GM12878 (cell line): Measurements from ENCODE around the gene HK1. TPM values are rescaled to one million over a fixed set of nuclear protein-coding genes. Genes with fewer than 3 reads are reported as not detected.

Experiments used
- ATAC-seq: fragments of 200-7000 bp; cut with Tn5 transposase; 3 replicates; pipeline ENCODE4 v1.9.1; 2020; ENCODE audit warnings: mild to moderate bottlenecking, moderate library complexity
- BruUV-seq: library from RNA; stranded (reverse); fragments of 400-500 nt; replicated peaks from 2 replicates; lab custom pipeline; 2021; lab: Mats Ljungman, UMichigan
- CTCF ChIA-PET: fragments of 300-600 bp; sonication (Branson Sonifier 250); formaldehyde crosslinking; extraction: SDS; loops from one replicate; lab custom pipeline; 2021; ENCODE audit warnings: inconsistent platforms; lab: Yijun Ruan, JAX
- POLR2A ChIA-PET: fragments of 350-600 bp; formaldehyde crosslinking; extraction: SDS; loops from one replicate; lab custom pipeline; 2021; ENCODE audit warnings: inconsistent platforms; lab: Charles Lee
- RAD21 ChIA-PET: fragments of 300-600 bp; sonication (Branson Sonifier 250); formaldehyde crosslinking; loops from one replicate; lab custom pipeline; 2023; ENCODE audit warnings: antibody characterized with exemption; ENCODE audit not compliant: unreplicated experiment; lab: Charles Lee
- SMC1A ChIA-PET: fragments of 300-600 bp; sonication (Branson Sonifier 250); formaldehyde crosslinking; loops from one replicate; lab custom pipeline; 2023; ENCODE audit not compliant: unreplicated experiment, uncharacterized antibody; lab: Charles Lee
- DNase-seq: peaks from one replicate; pipeline ENCODE4 v3.0.0-alpha.2; 2011; ENCODE audit warnings: low read depth, low spot score
- FAIRE-seq: peaks from 3 replicates; lab custom pipeline; 2011; peaks lifted over from hg19 to GRCh38; lab: Jason Lieb, UNC
- H2AFZ ChIP-seq: 2 replicates; pipeline ENCODE4 v1.6.0; 2011; ENCODE audit warnings: low read depth, low read length, control low read depth; ENCODE audit not compliant: control insufficient read depth
- H3K27ac ChIP-seq: 2 replicates; pipeline ENCODE4 v1.5.1; 2011; ENCODE audit warnings: control low read depth; ENCODE audit not compliant: control insufficient read depth, insufficient read depth
- H3K27me3 ChIP-seq, 2 experiments: replicated peaks in 1 of 2; 2 replicates each; pipeline versions ENCODE4 v1.6.0 to v1.6.1; 2011; ENCODE audit warnings: low read length in 1 of 2; ENCODE audit not compliant: control insufficient read depth in 2 of 2, insufficient read depth in 2 of 2
- H3K36me3 ChIP-seq, 2 experiments: 2 replicates each; pipeline ENCODE4 v1.5.1; 2011; ENCODE audit warnings: low read length in 1 of 2; ENCODE audit not compliant: control insufficient read depth in 2 of 2, insufficient read depth in 2 of 2
- H3K4me1 ChIP-seq: 2 replicates; pipeline ENCODE4 v1.6.1; 2011; ENCODE audit warnings: mild to moderate bottlenecking, low read length, moderate library complexity, mixed read lengths; ENCODE audit not compliant: control insufficient read depth, insufficient read depth
- H3K4me2 ChIP-seq: 2 replicates; pipeline ENCODE4 v1.6.0; 2011; ENCODE audit warnings: control low read depth; ENCODE audit not compliant: control insufficient read depth, insufficient read depth
- H3K4me3 ChIP-seq: fragments of 200-600 bp; sonication (generic); 2 replicates; pipeline ENCODE4 v1.5.1; 2016
- H3K79me2 ChIP-seq: 2 replicates; pipeline ENCODE4 v1.6.0; 2011; ENCODE audit warnings: low read length; ENCODE audit not compliant: control insufficient read depth, insufficient read depth
- H3K9ac ChIP-seq: 2 replicates; pipeline ENCODE4 v1.8.0; 2011; ENCODE audit warnings: low read length, control low read depth, mixed read lengths; ENCODE audit not compliant: control insufficient read depth, insufficient read depth
- H3K9me3 ChIP-seq: replicated peaks from 3 replicates; pipeline ENCODE4 v1.5.1; 2011; ENCODE audit warnings: mild to moderate bottlenecking, low read length; ENCODE audit not compliant: control insufficient read depth, insufficient read depth
- H4K20me1 ChIP-seq: 2 replicates; pipeline ENCODE4 v1.6.0; 2011; ENCODE audit not compliant: control insufficient read depth, insufficient read depth
- CHD1 ChIP-seq: IDR thresholded peaks from 2 replicates; pipeline ENCODE4 v1.6.1; 2012; ENCODE audit warnings: low read depth, low read length, improper control_type of control experiment
- ESRRA ChIP-seq: IDR thresholded peaks from 2 replicates; pipeline ENCODE4 v1.6.1; 2012; ENCODE audit warnings: mild to moderate bottlenecking, low read length, improper control_type of control experiment
- POLR2AphosphoS2 ChIP-seq: IDR thresholded peaks from 2 replicates; pipeline ENCODE4 v1.6.1; 2011; ENCODE audit warnings: low read depth, mild to moderate bottlenecking, low read length, improper control_type of control experiment, moderate library complexity
- SMARCA5 ChIP-seq: fragments of 450-650 bp; IDR thresholded peaks from 2 replicates; pipeline ENCODE4 v1.6.1; 2017; ENCODE audit warnings: mild to moderate bottlenecking
- SMC3 ChIP-seq: IDR thresholded peaks from 2 replicates; pipeline ENCODE4 v1.6.1; 2011; ENCODE audit warnings: low read length, improper control_type of control experiment, borderline replicate concordance
- TBL1XR1 ChIP-seq: IDR thresholded peaks from 2 replicates; pipeline ENCODE4 v1.6.1; 2012; ENCODE audit warnings: low read depth, low read length, improper control_type of control experiment
- ZNF274 ChIP-seq: IDR thresholded peaks from one replicate; pipeline ENCODE4 v1.8.0; 2011; ENCODE audit not compliant: insufficient read length, insufficient read depth
- WGBS: methylation state at CpG from one replicate; pipeline ENCODE4 v1.1.6; 2016; ENCODE audit warnings: low lambda C conversion rate; ENCODE audit not compliant: insufficient replicate concordance, insufficient coverage; ENCODE audit errors: missing lambda C conversion rate; 5-methylcytosine and 5-hydroxymethylcytosine counted together
- in situ Hi-C: fragments of 300-500 bp; cut with MboI; formaldehyde crosslinking; loops from 9 replicates; pipeline ENCODE4 v1.14.3; 2018; ENCODE audit warnings: mixed read lengths
- intact Hi-C: fragments of 100-400 bp; cut with micrococcal nuclease; formaldehyde crosslinking; loops from one replicate; pipeline ENCODE4 v1.14.2; 2022; ENCODE audit not compliant: unreplicated experiment
- polyA plus RNA-seq, 11 experiments: library from polyadenylated mRNA; depleted of rRNA in 4 of 11; unstranded in 6 of 11; stranded (reverse) in 5 of 11; fragments of >200 nt; fragmentation: Nextera tagmentation in 4 of 11; fragmentation: Illumina TruSeq in 1 of 11; extraction: Ambion mirVana in 4 of 11; extraction: Trizol in 1 of 11; gene quantifications; 1 replicate in 1 of 11; 2 replicates in 10 of 11; pipeline versions ENCODE4 v1.2.1 to v1.2.3, GENCODE V29; 2011 to 2016; ENCODE audit warnings: inconsistent platforms in 2 of 11, missing spikeins in 2 of 11, low read depth in 1 of 11
- total RNA-seq, 4 experiments: library from RNA; depleted of rRNA in 3 of 4; stranded (reverse); fragments of >200 nt in 3 of 4; fragmentation: Illumina TruSeq in 1 of 4; extraction: Trizol in 1 of 4; gene quantifications; 2 replicates each; pipeline versions ENCODE4 v1.2.1 to v1.2.3, GENCODE V29; 2013 to 2021

HK1 gene
- total and polyA plus RNA-seq, 10 of the 15 experiments (the other 5 are each of a cell fraction or from before 2014, with no cell fraction given): 3.4 to 77.3 (median 46.6) TPM

- SMC1A ChIA-PET: interaction anchor here (0.9 kb wide), 1 partner anchor 11 kb away, joined by 3 read pairs; no protein-coding TSS in a partner anchor
- no TSS peak for BruUV-seq
- no peaks in the 10 kb centered on the region for H3K4me1 ChIP-seq
- 5% methylated on average over 3 of the region's 3 CpGs for WGBS
- CTCF ChIA-PET: no interaction called here
- H4K20me1 ChIP-seq: no peaks in the 10 kb centered on the region
- no peak overlapping the region for H3K4me3 ChIP-seq
- ATAC-seq (no peak), DNase-seq (no peak)
- no peaks in the 10 kb centered on the region for H3K9me3 ChIP-seq
- H3K36me3 ChIP-seq: no peaks in the 10 kb centered on the region
- H2AFZ ChIP-seq: no peak overlapping the region
- POLR2A ChIA-PET: no interaction called here
- intact Hi-C loops: no loop called here
- no peaks in the 10 kb centered on the region for H3K79me2 ChIP-seq
- no peaks in the 10 kb centered on the region; a peak in 1 of 4 replicates for H3K27me3 ChIP-seq
- in situ Hi-C loops: no loop called here
- H3K27ac ChIP-seq: no peak overlapping the region
- H3K4me2 ChIP-seq: no peak overlapping the region
- TF ChIP-seq SMARCA5 (no peak), SMC3 (no peak), ZNF274 (no peak), CHD1 (no peak)
- TF ChIP-seq, all 136 proteins: peak for 0
- RAD21 ChIA-PET: no interaction called here
- H3K9ac ChIP-seq: no peak overlapping the region
- FAIRE-seq: no peak
These were observed 14.2 kb downstream of the HK1 start for GRCh38 chr10:69292459-69292858.

- no peak for DNase-seq
- Histone ChIP-seq H4K20me1 (no peaks in the 10 kb centered on the region), H3K79me2 (no peaks in the 10 kb centered on the region), H3K9ac (no peak overlapping the region), H3K9me3 (no peaks in the 10 kb centered on the region), H3K4me3 (no peak overlapping the region), H3K4me2 (no peak overlapping the region), H3K36me3 (no peaks in the 10 kb centered on the region), H3K27me3 (no peaks in the 10 kb centered on the region), H2AFZ (no peak overlapping the region), H3K27ac (no peak overlapping the region), H3K4me1 (no peaks in the 10 kb centered on the region)
- BruUV-seq: no TSS peak
- CTCF ChIA-PET: no interaction called here
- in situ Hi-C loops (no loop called here), intact Hi-C loops (no loop called here)
- WGBS: 54% methylated on average over 10 of the region's 11 CpGs
- ATAC-seq: no peak
- RAD21 ChIA-PET: no interaction called here
- FAIRE-seq: no peak
- SMC1A ChIA-PET: interaction anchor here (1.0 to 1.1 kb wide), 3 partner anchors 22 to 78 kb away, joined by 3 read pairs; no protein-coding TSS in a partner anchor
- TF ChIP-seq ESRRA (no peak), SMC3 (no peak), POLR2AphosphoS2 (no peak), TBL1XR1 (no peak)
- POLR2A ChIA-PET: no interaction called here
These were observed 16.8 kb downstream of the HK1 start for GRCh38 chr10:69295027-69295636.
